ENCODE data around the gene NLRP5. TPM values are rescaled to one million over a fixed set of nuclear protein-coding genes. Genes with fewer than 3 reads are reported as not detected.

The NLRP5 gene
- total and polyA plus RNA-seq, 2 of the 8 experiments (the other 6 are each of a cell fraction or from before 2014, with no cell fraction given), result not detected

GRCh38 chr19:56106397-56106849, 119.8 kb downstream of the NLRP5 start (continued):
- TF ChIP-seq RAD21 (IDR thresholded peaks at IDR 0.05 in 1 of 2, conservative IDR thresholded peaks at IDR 0.05 in 1 of 2; ENCODE audit: low read depth in 2 of 2, low read length in 2 of 2) (no peak), KDM5A (IDR thresholded peaks at IDR 0.05; ENCODE audit: low read length) (no peak), BACH1 (IDR thresholded peaks at IDR 0.05; ENCODE audit: low read length) (no peak), YY1 (IDR thresholded peaks at IDR 0.05; ENCODE audit: low read depth, low read length) (no peak), TBP (IDR thresholded peaks at IDR 0.05; ENCODE audit: low read depth, low read length) (no peak), FOSL1 (IDR thresholded peaks at IDR 0.05; ENCODE audit: insufficient read depth, low read depth, low read length) (no peak), ASH2L (IDR thresholded peaks at IDR 0.05; ENCODE audit: low read length) (no peak), CTBP2 (IDR thresholded peaks at IDR 0.05; ENCODE audit: borderline replicate concordance, insufficient read depth, insufficient read length, low read length) (no peak), POLR2AphosphoS5 (IDR thresholded peaks at IDR 0.05; ENCODE audit: low read depth, low read length) (no peak)
